Ishikawa (cell line): ENCODE results near the gene KIRREL3.

Experiments used
- CEBPB ChIP-seq: IDR thresholded peaks from 2 replicates; pipeline ENCODE4 v1.6.1; 2012
- CREB1 ChIP-seq: IDR thresholded peaks from 2 replicates; pipeline ENCODE4 v1.6.1; 2012; ENCODE audit warnings: low read depth
- EGR1 ChIP-seq: IDR thresholded peaks from 2 replicates; pipeline ENCODE4 v1.6.1; 2012
- EP300 ChIP-seq: IDR thresholded peaks from 2 replicates; pipeline ENCODE4 v1.6.1; 2012; ENCODE audit warnings: borderline replicate concordance
- FOXM1 ChIP-seq: IDR thresholded peaks from 2 replicates; pipeline ENCODE4 v1.6.1; 2012; ENCODE audit warnings: low read depth, borderline replicate concordance
- MAX ChIP-seq: IDR thresholded peaks from 2 replicates; pipeline ENCODE4 v1.6.1; 2012
- NFIC ChIP-seq: IDR thresholded peaks from 2 replicates; pipeline ENCODE4 v1.6.1; 2012
- RAD21 ChIP-seq: IDR thresholded peaks from 2 replicates; pipeline ENCODE4 v1.6.1; 2012; ENCODE audit warnings: low read depth
- REST ChIP-seq: IDR thresholded peaks from 2 replicates; pipeline ENCODE4 v1.6.1; 2012; ENCODE audit warnings: low read depth, mild to moderate bottlenecking
- TAF1 ChIP-seq: IDR thresholded peaks from 2 replicates; pipeline ENCODE4 v1.6.1; 2012; ENCODE audit warnings: low read depth, mild to moderate bottlenecking
- TCF12 ChIP-seq: IDR thresholded peaks from 2 replicates; pipeline ENCODE4 v1.6.1; 2012; ENCODE audit warnings: low read depth
- TEAD4 ChIP-seq: IDR thresholded peaks from 2 replicates; pipeline ENCODE4 v1.6.1; 2012
- USF1 ChIP-seq: IDR thresholded peaks from 2 replicates; pipeline ENCODE4 v1.6.1; 2012
- YY1 ChIP-seq: IDR thresholded peaks from 2 replicates; pipeline ENCODE4 v1.6.1; 2012; ENCODE audit warnings: low read depth
- ZBTB7A ChIP-seq: IDR thresholded peaks from 2 replicates; pipeline ENCODE4 v1.6.1; 2012; ENCODE audit warnings: low read depth

KIRREL3 gene

GRCh38 chr11:126459691-126460281 is 540.8 kb downstream of the KIRREL3 start:
- TF ChIP-seq TCF12 (no peak), MAX (no peak), USF1 (no peak), YY1 (no peak), REST (no peak), NFIC (no peak), CREB1 (no peak), TEAD4 (no peak), CEBPB (no peak), TAF1 (no peak), EGR1 (no peak), ZBTB7A (no peak), FOXM1 (no peak), RAD21 (no peak), EP300 (no peak)

GRCh38 chr11:126457817-126458216 is 542.8 kb downstream of the KIRREL3 start:
- TF ChIP-seq CEBPB: no peak
- no peak for TF ChIP-seq EGR1
- TF ChIP-seq ZBTB7A: no peak
- no peak for TF ChIP-seq EP300
- no peak for TF ChIP-seq FOXM1
- TF ChIP-seq MAX: no peak

GRCh38 chr11:126456783-126457542 is 543.6 kb downstream of the KIRREL3 start:
- no peak for TF ChIP-seq EP300
- no peak for TF ChIP-seq REST
- TF ChIP-seq MAX: no peak
- no peak for TF ChIP-seq YY1
- TF ChIP-seq EGR1: no peak
- TF ChIP-seq NFIC: no peak
- TF ChIP-seq USF1: no peak
- TF ChIP-seq TCF12: no peak
- no peak for TF ChIP-seq FOXM1
- TF ChIP-seq ZBTB7A: no peak
- no peak for TF ChIP-seq RAD21
- TF ChIP-seq TEAD4: no peak
- no peak for TF ChIP-seq CREB1
- no peak for TF ChIP-seq TAF1
- TF ChIP-seq CEBPB: no peak

GRCh38 chr11:126456089-126456488 is 544.5 kb downstream of the KIRREL3 start:
- no peak for TF ChIP-seq RAD21
- TF ChIP-seq CEBPB: no peak
- TF ChIP-seq YY1: no peak
- TF ChIP-seq CREB1: no peak
- TF ChIP-seq ZBTB7A: no peak

GRCh38 chr11:126452241-126453101 is 548.1 kb downstream of the KIRREL3 start:
- no peak for TF ChIP-seq USF1
- no peak for TF ChIP-seq FOXM1
- no peak for TF ChIP-seq EP300
- no peak for TF ChIP-seq REST
- TF ChIP-seq TCF12: no peak
- TF ChIP-seq NFIC: no peak
- TF ChIP-seq TEAD4: no peak
- TF ChIP-seq YY1: no peak
- no peak for TF ChIP-seq EGR1
- no peak for TF ChIP-seq MAX
- TF ChIP-seq RAD21: no peak
- no peak for TF ChIP-seq CEBPB
- no peak for TF ChIP-seq TAF1
- TF ChIP-seq CREB1: no peak
- TF ChIP-seq ZBTB7A: no peak
